ENCODE measurements around the gene EXOC6.

DNA sequence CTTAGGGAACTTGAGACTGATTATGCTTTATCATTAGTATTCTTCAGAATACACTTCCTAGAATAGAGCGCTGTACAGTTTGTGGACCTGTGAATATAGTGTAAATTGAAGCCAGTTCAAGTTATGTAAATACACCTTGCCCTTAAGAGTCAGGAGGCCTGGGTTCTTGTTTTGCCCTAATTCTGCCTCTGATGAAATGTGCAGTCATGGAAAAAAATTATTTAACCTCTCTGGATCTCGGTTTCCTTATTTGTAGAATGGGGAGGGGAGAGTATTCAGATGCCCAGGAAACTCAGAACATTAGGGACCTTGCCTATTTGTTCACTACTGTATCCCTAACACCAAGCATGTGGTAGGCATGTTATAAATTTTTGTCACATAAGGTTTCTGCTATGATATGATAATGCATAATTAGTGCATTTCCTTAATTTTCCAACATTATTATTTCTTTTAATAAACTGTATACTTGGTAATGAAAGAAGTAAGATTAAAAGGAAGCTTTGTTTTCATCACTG, 1.3 kb downstream of the EXOC6 start:
- TF ChIP-seq, protein P1, sequence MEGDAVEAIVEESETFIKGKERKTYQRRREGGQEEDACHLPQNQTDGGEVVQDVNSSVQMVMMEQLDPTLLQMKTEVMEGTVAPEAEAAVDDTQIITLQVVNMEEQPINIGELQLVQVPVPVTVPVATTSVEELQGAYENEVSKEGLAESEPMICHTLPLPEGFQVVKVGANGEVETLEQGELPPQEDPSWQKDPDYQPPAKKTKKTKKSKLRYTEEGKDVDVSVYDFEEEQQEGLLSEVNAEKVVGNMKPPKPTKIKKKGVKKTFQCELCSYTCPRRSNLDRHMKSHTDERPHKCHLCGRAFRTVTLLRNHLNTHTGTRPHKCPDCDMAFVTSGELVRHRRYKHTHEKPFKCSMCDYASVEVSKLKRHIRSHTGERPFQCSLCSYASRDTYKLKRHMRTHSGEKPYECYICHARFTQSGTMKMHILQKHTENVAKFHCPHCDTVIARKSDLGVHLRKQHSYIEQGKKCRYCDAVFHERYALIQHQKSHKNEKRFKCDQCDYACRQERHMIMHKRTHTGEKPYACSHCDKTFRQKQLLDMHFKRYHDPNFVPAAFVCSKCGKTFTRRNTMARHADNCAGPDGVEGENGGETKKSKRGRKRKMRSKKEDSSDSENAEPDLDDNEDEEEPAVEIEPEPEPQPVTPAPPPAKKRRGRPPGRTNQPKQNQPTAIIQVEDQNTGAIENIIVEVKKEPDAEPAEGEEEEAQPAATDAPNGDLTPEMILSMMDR (IDR thresholded peaks at IDR 0.05): no peak
- TF ChIP-seq ZFX (IDR thresholded peaks at IDR 0.05; ENCODE audit: borderline replicate concordance): no peak

All from 22Rv1 (cell line).